ENCODE measurements around the gene GNPNAT1.
"Not testable (repeated sequence)": the region's sequence is repeated elsewhere in the genome, so short reads cannot be mapped to it uniquely, and the experiment has no call there.

Gene GNPNAT1

DNA sequence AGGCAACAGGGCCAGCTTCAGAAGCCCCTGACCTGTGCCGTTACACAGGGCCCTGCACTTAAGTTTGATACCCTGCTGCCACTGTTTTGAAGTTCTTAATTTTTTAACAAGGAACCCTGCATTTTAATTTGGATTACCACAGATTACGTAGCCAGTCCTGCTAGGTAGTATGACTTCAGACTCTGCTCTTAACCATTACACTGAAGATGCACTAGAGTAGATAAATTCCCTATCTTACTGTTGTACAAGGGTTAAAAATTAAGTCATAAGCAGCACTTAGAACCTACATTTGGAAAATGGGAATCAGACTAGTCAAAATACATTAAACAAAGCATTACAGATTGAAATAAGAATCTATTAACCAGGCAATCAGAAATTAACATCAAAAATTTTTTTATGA, 2.3 kb downstream of the GNPNAT1 start:
- no peak for DNase-seq

- DNase-seq: no peak
These were observed 4.5 kb downstream of the GNPNAT1 start for GRCh38 chr14:52786887-52787286.

DNA sequence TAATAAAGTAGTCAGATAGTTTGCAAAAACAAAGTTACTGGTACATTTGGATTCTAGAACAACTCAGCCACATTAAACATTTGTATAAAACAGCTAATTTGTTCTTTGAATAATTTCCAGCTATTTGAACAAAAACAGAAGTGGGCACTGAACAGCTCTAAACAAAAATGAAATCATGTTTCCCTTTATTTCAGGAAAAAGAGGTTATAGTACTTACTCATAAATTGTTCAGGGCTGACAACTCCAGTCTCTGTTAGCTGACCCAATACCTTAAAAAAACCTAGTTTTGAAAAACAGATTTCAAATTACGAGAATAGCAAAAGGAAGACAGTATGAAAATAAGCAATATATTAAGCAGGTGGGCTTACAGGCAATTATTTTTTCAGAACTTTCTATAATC, 8.2 kb downstream of the GNPNAT1 start:
- DNase-seq: no peak

DNA sequence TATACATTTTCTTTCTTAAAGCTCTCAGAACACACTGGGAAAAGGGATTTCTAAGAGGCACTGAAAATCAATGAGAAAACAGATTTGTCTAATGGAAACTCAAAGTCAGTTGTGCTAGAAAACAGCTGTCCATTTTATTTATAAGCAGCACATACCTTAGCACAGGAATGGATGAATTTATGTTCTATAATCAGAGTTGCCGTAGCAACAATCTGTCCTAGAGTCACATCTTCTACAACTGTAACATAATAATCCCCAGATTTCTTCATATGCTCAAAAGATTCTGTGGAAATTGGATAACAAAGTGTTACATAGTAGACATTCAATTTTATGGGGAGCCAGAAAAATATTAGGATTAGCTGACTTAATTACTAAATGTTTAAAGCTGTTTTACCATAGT, 9.8 kb downstream of the GNPNAT1 start:
- DNase-seq: no peak

DNA sequence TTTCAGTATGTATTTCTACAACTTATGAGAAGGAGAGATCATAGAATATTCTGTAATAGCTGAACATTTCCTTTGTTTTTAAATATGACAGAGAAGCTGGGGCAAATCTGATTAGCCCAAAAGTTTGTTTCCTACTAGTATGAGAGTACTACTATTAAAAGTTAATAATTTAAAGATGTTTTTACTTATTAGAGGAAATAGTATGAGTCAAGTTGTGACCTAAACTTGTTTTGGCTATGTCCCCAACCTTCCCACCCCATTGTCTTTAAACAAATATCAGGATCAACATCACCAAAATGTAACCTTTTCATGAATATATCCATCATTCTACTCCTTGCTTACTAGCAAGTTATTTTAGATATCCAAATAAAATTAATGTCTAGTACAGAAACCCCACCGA, 10.5 kb downstream of the GNPNAT1 start:
- DNase-seq: no peak

GRCh38 chr14:52778702-52779101, 12.7 kb downstream of the GNPNAT1 start:
- DNase-seq: no peak

GRCh38 chr14:52776816-52777215, 14.6 kb downstream of the GNPNAT1 start:
- no peak for DNase-seq

DNA sequence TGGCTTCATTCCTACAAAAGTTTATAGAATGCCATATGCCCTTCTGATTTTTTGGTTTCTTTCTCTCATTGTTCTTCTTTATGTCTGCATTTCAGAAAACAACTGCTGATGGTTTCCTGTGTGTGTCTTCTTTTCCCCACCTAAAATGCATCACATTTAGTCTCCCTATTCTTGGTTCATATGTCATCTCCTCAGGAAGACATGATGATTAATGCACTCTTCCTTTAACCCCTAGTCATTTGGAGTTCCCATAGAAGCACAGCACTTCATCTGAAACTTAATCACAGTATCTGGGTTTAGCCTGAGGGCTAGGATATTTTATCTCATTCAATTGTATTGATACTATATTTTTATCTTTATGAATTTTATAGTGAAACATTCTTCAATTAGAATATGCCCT, 21.5 kb downstream of the GNPNAT1 start:
- DNase-seq: no peak

- no peak for DNase-seq
These were observed 24.2 kb downstream of the GNPNAT1 start for GRCh38 chr14:52767058-52767833.

DNA sequence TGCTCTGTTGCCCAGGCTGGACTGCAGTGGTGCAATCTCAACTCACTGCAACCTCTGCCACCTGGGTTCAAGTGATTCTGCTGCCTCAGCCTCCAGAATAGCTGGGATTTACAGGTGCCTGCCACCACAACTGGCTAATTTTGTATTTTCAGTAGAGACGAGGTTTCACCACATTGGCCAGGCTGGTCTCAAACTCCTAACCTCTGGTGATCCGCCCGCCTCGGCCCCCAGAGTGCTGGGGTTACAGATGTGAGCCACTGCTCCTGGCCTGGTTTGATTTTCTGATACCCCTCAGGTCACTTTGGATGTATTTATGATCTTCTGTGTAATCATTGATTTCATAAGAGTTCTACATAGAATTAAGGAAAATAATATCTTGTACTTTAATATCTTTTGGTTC, 28.5 kb downstream of the GNPNAT1 start:
- DNase-seq: not testable (repeated sequence)

DNA sequence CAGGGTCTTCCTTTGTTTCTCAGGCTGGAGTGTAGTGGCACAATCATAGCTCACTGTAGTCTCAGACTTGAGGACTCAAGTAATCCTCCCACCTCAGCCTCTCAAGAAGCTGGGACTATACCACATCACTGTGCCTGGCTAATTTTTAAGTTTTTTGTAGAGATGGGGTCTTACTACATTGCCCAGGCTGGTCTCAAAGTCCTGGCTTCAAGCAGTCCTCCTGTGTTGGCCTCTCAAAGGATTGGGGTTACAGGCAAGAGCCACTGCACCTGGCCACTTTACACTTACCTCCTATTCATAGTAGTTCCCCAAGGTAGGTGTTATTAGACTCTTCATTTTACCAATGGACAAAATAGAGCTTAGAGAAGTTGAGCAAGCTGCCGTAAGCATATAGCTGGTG, 32.3 kb downstream of the GNPNAT1 start:
- no peak for DNase-seq

DNA sequence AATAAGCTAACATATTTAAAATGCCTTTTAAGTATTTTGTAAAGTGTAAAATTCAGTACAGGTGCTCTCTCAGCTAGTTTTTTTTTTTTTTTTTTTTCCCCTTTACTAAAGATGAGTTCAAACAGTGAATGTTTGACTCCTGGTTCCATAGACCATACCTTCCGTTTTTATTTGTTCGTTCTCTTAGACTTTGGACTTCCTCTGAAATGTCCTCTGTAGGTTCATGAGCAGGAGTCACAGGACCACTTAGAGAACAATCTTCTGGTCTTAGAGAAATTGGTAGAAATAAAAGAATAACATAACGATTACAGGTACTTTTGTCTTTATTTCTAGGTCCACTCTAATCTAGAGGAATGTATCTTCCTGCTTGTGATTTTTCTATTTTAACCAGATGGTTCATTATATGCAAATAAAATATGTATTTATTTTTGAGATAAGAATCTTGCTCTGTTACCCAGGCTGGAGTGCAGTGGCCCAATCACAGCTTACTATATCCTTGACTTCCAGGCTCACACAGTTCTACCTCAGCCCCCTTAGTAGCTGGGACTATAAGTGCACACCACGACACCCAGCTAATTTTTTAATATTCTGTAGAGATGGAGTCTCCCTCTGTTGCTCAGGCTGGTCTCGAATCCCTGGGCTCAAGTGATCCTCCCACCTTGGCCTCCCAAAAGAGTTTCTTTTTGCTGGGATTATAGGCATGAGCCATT, 35.6 kb downstream of the GNPNAT1 start:
- no peak for DNase-seq

DNA sequence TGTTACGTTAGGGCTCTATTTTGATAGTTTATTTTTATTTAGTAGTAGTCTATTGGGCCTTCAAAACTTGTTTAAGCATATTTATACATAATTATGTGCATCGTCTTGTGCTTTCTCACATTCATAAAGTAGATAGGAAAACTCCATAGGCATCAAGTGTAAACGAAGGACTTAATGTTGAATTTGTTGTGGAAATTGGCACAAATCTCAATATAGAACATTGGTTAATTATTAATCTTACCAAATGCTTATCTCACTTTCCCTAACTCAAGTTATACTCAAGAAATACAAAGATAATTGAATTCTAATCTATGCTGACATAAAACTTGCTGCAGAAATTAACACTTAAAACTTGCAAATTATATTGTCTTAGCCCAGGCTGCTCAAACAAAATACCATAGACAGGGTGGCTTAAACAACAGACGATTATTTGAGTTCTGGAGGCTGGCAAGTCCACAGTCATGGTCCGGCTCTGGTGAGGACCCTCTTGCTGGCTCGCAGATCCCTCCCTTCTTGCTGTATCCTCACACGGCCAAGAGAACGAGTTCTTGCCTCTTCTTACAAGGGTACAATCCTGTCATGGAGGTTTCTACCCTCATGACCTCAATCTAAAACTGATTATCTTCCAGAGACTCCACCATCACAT, 42.6 kb downstream of the GNPNAT1 start:
- DNase-seq: no peak

- DNase-seq: no peak
These were observed 49.5 kb downstream of the GNPNAT1 start for GRCh38 chr14:52741865-52742264.

DNA sequence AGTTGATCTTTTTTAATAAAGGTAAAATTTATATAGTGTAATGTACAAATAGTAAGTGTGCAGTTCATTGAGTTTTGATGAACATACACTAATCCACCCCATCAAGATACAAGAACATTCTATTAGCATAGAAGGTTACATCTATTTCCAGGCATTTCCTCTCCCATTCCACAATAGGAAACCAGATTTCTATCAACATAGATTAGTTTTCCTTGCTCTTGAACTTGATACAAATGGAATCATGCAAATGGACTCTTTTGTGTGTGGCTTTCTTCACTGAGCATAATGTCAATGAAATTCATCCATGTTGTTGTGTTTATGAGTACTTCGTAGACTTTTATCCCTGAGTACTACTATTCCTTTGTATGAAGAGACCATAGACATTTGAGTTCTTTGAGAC, 50.7 kb downstream of the GNPNAT1 start:
- no peak for DNase-seq

DNA sequence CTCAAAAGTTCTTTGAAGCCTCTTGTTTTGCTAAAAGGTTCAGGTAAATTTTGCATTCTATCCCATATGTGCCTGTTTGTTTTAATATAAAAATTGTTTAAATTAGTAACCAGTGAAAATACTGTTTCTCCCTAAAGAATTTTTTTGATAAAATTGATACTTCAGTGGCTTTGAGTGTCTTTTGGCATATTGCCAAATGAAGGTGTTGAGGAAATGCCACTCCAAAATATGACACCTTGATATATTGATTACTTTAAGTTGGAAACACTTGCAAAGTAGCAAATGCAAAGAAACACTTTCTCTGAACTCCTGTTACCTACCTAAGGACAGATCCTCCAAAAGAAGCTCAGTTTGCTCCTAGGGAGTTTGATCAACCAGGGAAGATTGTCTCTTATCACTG, 53.0 kb downstream of the GNPNAT1 start:
- DNase-seq: no peak

DNA sequence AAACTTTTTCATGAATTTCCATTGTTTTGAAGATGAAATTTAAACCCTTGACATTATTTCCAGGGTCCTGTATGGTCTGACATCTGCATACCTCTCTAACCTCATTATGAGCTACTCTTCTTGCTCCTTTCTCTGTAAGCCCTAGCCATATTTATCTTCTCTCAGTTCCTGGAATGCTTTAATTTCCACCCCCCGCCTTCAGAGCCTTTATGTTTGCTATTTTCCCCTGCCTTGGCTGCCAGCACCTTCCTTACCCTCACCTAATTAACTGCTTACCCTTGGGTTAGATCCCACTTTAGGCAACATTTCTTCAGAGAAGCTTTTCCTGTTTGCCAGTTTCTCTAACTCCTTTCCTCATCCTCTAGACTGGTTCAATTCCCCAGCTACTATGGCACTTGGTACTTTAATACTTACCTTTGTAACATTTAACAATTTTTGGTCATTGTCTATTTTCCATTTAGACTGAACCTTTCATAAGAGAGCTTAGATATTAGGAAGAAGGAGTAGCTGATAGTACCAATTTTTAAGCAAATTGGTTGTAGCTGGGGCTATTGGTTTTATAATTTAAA, 55.4 kb downstream of the GNPNAT1 start:
- no peak for DNase-seq

- DNase-seq: no peak
These were observed 57.6 kb downstream of the GNPNAT1 start for GRCh38 chr14:52733824-52734223.

DNA sequence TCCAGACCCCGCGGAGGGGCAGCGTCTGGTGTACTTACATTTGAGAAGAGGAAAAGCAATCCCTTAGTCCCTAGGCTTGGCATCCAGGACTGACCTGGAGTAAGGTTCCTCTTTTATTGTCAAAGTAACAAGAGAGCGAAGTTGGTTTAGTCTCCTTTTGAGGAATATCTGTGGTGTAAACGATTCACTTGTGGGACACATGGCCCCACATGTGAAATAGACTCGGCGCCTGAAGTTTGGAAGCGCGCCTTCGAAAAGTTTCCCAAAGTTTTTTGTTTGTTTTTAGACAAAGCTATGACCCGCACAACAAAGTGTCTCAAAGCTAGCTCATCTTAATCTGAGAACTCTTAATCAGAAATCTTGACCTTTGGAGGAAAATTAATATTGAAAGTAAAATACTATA, 60.7 kb downstream of the GNPNAT1 start:
- DNase-seq: no peak

GRCh38 chr14:52729925-52730708, 61.3 kb downstream of the GNPNAT1 start, which contains the start of gene STYX:
STYX (plus strand) TSS chr14:52730166; CDS start chr14:52730475, 309 bp downstream.
- peak; percentile 98 to 99 for DNase-seq

DNA sequence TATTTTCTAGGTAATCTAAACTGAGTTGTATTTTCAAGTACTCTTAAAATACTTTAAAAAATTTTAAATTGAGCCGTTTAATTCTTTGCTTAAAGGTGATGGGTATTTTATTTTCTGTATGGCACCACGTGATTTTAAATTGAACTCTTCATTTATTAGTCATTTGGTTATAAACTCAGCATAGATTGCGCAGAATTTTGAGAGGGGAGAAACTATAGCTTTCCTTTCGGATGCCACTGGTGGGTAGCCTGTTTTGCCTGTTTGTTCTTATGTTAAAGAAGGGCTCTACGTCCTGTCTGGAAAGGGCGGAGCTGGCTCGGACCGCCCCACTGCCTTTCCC, 61.9 kb downstream of the GNPNAT1 start:
- no peak for DNase-seq

DNA sequence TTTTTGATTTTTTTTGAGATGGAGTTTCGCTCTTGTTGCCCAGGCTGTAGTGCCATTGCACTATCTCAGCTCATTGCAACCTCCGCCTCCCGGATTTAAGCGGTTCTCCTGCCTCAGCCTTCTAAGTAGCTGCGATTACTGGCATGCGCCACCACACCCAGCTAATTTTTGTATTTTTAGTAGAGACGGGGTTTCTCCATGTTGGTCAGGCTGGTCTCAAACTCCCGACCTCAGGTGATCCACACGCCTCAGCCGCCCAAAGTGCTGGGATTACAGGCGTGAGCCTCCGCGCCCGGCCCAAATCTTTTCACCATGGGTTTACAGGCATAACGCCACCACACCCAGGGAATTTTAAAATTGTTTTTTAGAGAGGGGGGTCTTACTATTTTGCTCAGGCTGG, 62.4 kb downstream of the GNPNAT1 start:
- not testable (repeated sequence) for DNase-seq

DNA sequence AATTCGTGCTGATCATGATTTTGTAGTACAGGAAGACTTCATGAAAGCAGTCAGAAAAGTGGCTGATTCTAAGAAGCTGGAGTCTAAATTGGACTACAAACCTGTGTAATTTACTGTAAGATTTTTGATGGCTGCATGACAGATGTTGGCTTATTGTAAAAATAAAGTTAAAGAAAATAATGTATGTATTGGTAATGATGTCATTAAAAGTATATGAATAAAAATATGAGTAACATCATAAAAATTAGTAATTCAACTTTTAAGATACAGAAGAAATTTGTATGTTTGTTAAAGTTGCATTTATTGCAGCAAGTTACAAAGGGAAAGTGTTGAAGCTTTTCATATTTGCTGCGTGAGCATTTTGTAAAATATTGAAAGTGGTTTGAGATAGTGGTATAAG, 63.9 kb downstream of the GNPNAT1 start:
- not testable (repeated sequence) for DNase-seq
